Measurements from ENCODE around the gene ARCN1.

ARCN1 gene

DNA sequence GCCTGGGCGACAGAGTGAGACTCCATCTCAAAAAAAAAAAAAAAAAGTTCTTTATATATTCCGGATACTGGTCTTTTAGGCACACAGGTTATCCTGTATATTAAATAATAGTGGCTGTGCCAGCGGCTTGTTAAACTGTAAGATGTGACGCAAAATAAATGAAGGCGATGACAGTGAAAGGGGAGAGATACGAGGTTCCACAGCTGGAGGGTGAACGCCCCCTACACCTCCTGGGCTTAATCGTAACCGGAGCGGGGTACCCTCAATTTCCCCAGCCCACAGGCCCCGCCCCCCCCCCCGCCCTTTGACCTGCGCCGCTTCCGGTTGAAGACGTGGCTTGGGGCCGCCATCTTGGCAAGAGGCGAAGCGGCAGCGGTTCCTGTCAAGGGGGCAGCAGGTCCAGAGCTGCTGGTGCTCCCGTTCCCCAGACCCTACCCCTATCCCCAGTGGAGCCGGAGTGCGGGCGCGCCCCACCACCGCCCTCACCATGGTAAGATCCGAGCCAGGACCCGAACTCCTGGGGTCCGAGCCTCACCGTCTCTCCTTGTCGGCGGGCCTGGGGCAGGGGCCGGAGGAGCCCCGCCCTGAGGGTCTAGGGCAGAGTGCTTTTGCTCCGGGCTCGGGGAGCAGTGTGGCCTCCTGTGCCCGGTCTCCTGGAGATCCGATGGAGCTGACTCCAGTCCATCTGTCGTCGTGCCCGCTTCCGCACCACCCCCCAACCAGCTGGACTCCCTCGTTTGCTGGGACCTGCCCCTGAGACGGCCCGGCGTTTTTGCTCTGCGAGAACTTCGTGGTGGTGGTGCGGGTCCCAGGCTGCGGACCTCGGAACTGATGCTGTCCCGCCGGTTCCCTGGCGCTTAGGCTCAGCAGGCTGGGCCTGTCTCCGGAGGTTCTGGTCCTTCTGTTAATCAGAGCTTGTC, at the start of gene ARCN1:
TSS of gene ARCN1 (plus strand) at position 349 of the 920 bp plus-strand sequence. CDS start at position 488, 139 bp downstream.
- TF ChIP-seq, protein P1, sequence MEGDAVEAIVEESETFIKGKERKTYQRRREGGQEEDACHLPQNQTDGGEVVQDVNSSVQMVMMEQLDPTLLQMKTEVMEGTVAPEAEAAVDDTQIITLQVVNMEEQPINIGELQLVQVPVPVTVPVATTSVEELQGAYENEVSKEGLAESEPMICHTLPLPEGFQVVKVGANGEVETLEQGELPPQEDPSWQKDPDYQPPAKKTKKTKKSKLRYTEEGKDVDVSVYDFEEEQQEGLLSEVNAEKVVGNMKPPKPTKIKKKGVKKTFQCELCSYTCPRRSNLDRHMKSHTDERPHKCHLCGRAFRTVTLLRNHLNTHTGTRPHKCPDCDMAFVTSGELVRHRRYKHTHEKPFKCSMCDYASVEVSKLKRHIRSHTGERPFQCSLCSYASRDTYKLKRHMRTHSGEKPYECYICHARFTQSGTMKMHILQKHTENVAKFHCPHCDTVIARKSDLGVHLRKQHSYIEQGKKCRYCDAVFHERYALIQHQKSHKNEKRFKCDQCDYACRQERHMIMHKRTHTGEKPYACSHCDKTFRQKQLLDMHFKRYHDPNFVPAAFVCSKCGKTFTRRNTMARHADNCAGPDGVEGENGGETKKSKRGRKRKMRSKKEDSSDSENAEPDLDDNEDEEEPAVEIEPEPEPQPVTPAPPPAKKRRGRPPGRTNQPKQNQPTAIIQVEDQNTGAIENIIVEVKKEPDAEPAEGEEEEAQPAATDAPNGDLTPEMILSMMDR (IDR thresholded peaks at IDR 0.05; ENCODE audit: insufficient read depth, low read depth, low read length, missing control alignments): no peak
- peak; percentile 90 for DNase-seq (ENCODE audit: low read depth)
- peak within 1 kb of the TSS; percentile 93 for H3K4me3 ChIP-seq (ENCODE audit: low read depth, low read length)

DNA sequence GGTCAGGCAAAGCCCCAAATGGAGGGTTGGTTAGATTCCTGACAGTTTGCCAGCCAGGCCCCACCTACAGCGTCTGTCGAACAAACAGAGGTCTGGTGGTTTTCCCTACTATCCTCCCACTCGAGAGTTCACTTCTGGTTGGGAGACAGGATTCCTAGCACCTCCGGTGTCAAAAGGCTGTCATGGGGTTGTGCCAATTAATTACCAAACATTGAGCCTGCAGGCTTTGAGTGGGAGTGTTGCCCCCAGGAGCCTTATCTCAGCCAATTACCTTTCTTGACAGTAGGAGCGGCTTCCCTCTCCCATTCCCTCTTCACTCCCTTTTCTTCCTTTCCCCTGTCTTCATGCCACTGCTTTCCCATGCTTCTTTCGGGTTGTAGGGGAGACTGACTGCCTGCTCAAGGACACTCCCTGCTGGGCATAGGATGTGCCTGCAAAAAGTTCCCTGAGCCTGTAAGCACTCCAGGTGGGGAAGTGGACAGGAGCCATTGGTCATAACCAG, 49.6 kb upstream of the ARCN1 start:
- H3K4me3 ChIP-seq (ENCODE audit: low read depth, low read length): no peak overlapping the region
- DNase-seq (ENCODE audit: low read depth): no peak
- TF ChIP-seq, protein P1 (IDR thresholded peaks at IDR 0.05; ENCODE audit: insufficient read depth, low read depth, low read length, missing control alignments): no peak

DNA sequence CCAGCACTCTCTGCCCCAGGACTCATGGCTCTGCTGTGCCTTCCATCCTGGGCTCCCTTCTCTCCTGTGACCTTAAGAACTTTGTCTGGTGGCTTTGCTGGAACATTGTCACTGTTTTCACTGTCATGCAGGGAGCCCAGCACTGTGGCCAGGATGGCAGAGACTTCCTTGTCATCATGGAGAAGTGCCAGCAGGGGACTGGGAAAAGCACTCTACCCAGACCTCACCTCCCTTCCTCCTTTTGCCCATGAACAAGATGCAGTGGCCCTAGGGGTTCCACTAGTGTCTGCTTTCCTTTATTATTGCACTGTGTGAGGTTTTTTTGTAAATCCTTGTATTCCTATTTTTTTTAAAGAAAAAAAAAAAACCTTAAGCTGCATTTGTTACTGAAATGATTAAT, 47.9 kb upstream of the ARCN1 start:
- TF ChIP-seq, protein P1 (IDR thresholded peaks at IDR 0.05; ENCODE audit: insufficient read depth, low read depth, low read length, missing control alignments): no peak
- no peak overlapping the region for H3K4me3 ChIP-seq (ENCODE audit: low read depth, low read length)
- DNase-seq (ENCODE audit: low read depth): no peak

DNA sequence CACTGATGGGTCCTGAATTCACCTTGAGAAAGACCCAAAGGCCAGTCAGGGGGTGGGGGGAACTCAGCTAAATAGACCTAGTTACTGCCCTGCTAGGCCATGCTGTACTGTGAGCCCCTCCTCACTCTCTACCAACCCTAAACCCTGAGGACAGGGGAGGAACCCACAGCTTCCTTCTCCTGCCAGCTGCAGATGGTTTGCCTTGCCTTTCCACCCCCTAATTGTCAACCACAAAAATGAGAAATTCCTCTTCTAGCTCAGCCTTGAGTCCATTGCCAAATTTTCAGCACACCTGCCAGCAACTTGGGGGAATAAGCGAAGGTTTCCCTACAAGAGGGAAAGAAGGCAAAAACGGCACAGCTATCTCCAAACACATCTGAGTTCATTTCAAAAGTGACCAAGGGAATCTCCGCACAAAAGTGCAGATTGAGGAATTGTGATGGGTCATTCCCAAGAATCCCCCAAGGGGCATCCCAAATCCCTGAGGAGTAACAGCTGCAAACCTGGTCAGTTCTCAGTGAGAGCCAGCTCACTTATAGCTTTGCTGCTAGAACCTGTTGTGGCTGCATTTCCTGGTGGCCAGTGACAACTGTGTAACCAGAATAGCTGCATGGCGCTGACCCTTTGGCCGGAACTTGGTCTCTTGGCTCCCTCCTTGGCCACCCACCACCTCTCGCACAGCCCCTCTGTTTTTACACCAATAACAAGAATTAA, 47.3 kb upstream of the ARCN1 start:
- H3K4me3 ChIP-seq (ENCODE audit: low read depth, low read length): no peak overlapping the region
- DNase-seq (ENCODE audit: low read depth): no peak
- TF ChIP-seq, protein P1 (IDR thresholded peaks at IDR 0.05; ENCODE audit: insufficient read depth, low read depth, low read length, missing control alignments): no peak

DNA sequence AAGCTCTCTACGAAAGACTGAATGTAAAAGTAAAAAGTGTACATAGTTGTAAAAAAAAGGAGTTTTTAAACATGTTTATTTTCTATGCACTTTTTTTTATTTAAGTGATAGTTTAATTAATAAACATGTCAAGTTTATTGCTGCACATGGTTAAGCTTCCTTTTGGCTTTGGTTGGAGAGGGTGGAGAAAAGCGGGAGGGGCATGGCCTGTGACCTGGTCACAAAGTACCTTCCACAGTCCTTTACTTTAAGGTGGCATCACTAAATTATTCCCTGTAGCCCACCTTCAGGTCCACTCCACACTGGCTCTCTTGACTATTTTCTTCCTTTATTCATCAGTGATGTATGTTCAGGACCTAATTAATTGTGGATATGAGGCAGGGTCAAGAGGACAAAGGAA, 45.5 kb upstream of the ARCN1 start:
- TF ChIP-seq, protein P1 (IDR thresholded peaks at IDR 0.05; ENCODE audit: insufficient read depth, low read depth, low read length, missing control alignments): no peak
- no peak overlapping the region for H3K4me3 ChIP-seq (ENCODE audit: low read depth, low read length)
- DNase-seq (ENCODE audit: low read depth): no peak

DNA sequence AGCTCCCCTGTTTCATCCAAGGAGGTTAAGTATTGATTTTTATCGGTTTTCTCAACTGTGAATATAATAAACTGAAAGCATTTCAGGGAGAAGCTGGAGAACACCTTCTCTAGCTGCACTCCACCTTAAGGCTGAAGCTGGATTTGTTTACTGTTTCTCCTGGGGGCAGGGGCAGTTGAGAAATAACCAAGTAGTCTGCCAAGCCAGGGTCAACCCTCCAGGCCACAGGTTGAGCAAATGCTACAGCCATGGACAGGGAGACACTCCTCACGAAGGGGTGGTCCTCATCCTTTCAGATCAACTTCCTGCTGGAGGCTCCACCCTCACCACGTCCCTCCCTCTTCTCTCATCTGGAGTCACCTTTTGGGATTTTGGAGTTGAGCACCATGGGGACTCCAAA, 45.1 kb upstream of the ARCN1 start, which contains the start of gene TTC36:
TSS of gene TTC36 (plus strand) at position 366 of the 400 bp plus-strand sequence. CDS start at position 387, 21 bp downstream.
- no peak for DNase-seq (ENCODE audit: low read depth)
- no peak within 1 kb of the TSS for H3K4me3 ChIP-seq (ENCODE audit: low read depth, low read length)
- TF ChIP-seq, protein P1 (IDR thresholded peaks at IDR 0.05; ENCODE audit: insufficient read depth, low read depth, low read length, missing control alignments): no peak
